ENCODE measurements around the gene PRPH.
A peak's percentile ranks its signal among the peaks of the same experiment; 100 is the strongest.

Gene PRPH

DNA sequence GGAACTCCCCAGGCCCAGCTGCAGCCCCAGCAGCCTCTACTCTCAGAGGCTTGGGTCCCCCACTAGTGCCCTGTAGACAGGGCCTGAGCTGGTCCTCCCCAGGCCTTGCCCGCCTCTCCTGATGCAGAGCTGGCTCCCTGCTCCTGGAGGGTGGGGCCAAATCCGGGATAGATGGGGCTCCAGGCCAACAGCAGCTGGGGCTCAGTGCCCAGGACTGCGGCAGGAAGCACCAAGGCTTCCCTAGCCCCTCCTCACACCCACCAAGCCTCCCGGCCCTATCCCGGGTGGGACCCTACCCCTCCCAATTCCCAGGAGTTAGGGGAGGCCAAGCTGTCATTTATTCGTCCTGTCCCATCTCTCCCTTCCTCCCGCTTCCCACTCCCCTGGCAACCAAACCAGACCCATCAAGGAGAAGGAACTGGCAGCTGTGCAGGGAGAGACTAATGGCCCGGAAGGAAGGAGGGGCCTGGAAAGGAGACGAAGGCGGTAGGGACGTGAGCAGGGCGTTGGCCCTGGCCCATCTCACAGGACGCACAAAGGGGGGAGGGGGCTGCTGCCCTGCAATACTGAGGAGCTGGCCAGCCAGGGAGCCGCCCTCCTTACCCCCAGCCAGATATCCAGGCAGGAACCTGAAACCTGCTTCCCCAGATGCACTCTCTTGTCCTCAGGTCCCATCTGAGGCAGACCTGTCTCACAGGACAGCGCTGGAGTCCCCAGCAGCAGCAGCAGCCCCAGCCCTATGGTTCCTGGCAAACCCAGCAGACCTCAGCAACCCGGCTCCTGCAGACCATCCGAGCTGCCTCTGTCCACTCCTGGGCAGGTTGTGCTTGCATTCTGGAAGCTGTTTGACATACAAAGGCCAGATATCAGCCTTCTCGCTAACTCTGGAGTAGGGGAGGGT lies 1.6 kb upstream of the PRPH start:
- ChIA-PET CTCF (interaction anchor here (0.8 to 3.0 kb wide), 11 partner anchors 9 to 220 kb away, joined by 3 to 12 read pairs (median 4); partner anchors contain the start of genes C1QL4 and DNAJC22), POLR2A (interaction anchor here (0.9 to 2.9 kb wide), 7 partner anchors 29 to 163 kb away, joined by 3 to 15 read pairs (median 6); partner anchors contain the start of genes DNAJC22, SPATS2, TROAP and TUBA1B)
- DNase-seq (ENCODE audit: extremely low spot score), result no peak
- TF ChIP-seq HDGF (IDR thresholded peaks at IDR 0.05; ENCODE audit: borderline replicate concordance) (no peak), FOXA1 (IDR thresholded peaks at IDR 0.05) (no peak), ZNF384 (IDR thresholded peaks at IDR 0.05) (no peak), ELF4 (IDR thresholded peaks at IDR 0.05) (no peak)

DNA sequence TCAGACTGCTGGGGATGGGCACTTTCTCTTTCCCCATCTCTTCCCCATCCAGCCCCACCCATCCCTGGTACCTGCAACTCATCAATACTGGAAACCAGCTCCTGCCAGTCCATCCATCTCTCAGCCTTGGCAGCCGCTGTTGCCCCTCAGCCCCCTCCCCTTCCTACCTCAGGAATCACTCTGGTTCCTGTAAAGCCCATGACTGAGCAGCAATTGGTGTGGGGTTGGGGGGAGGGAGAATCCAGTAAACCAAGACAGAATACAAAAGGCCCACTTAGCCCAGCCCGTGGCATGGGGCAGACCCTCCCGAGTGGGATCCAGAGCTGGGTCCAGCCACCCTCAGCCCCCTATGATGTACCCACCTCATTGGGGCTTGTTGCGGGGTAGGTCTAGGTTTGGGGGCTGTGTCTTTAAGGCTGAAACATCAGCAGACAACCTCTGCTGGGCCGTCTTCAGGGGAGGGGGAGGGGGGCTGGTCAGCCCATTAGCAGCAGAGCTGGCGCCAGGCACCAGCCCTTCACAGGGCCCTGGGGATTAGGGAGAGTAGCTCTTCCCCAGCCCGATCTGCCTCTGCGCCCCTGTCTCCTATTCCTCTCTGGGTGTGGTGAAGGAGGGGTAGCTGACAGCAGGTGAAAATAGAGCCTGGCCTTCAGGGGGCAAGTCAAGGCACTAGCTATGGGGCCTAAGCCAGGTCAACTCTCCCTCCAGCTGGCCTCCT lies 702 bp upstream of the PRPH start:
- TF ChIP-seq FOXK2 (IDR thresholded peaks at IDR 0.05) (no peak), TARDBP (IDR thresholded peaks at IDR 0.05) (no peak), BHLHE40 (IDR thresholded peaks at IDR 0.05; ENCODE audit: borderline replicate concordance) (no peak), FOXA1 (IDR thresholded peaks at IDR 0.05) (no peak), FOXM1 (IDR thresholded peaks at IDR 0.05; ENCODE audit: borderline replicate concordance) (no peak), HDGF (IDR thresholded peaks at IDR 0.05; ENCODE audit: borderline replicate concordance) (no peak), ELF4 (IDR thresholded peaks at IDR 0.05) (no peak), L3MBTL2 (conservative IDR thresholded peaks at IDR 0.05) (no peak), SUZ12 (IDR thresholded peaks at IDR 0.05) (no peak), NFRKB (IDR thresholded peaks at IDR 0.05) (no peak), SP1 (IDR thresholded peaks at IDR 0.05) (no peak), LEF1 (IDR thresholded peaks at IDR 0.05; ENCODE audit: borderline replicate concordance) (no peak), CTBP1 (IDR thresholded peaks at IDR 0.05; ENCODE audit: borderline replicate concordance) (no peak), ARNT (IDR thresholded peaks at IDR 0.05) (no peak), ZNF384 (IDR thresholded peaks at IDR 0.05) (no peak)
- TF ChIP-seq, protein P1, sequence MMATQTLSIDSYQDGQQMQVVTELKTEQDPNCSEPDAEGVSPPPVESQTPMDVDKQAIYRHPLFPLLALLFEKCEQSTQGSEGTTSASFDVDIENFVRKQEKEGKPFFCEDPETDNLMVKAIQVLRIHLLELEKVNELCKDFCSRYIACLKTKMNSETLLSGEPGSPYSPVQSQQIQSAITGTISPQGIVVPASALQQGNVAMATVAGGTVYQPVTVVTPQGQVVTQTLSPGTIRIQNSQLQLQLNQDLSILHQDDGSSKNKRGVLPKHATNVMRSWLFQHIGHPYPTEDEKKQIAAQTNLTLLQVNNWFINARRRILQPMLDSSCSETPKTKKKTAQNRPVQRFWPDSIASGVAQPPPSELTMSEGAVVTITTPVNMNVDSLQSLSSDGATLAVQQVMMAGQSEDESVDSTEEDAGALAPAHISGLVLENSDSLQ (IDR thresholded peaks at IDR 0.05), result no peak
- CTCF ChIA-PET, result interaction anchor here (0.6 to 3.7 kb wide), 11 partner anchors 10 to 64 kb away, joined by 3 to 34 read pairs (median 8); partner anchors contain the start of gene TROAP
- no peak for DNase-seq (ENCODE audit: extremely low spot score)
- POLR2A ChIA-PET, result interaction anchor here (1.1 to 5.8 kb wide), 7 partner anchors 28 to 163 kb away, joined by 4 to 68 read pairs (median 9); partner anchors contain the start of genes SPATS2, TROAP and TUBA1B

DNA sequence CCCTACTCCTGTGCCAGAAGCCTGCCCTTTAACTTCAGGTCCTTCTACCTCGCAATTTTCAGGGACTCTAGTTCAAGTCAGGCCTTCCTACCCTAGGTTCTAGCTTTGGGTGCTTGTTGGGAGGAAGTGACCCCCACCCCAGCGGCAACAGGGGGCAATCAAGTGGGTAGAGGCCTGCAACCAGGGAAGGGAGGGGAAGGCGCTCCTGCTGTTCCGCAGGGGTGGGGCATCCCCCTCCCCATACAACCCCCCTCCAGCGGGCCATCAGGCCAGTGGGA lies 204 bp upstream of the PRPH start:
- POLR2A ChIA-PET, result interaction anchor here (1.1 to 5.8 kb wide), 6 partner anchors 28 to 164 kb away, joined by 4 to 68 read pairs (median 8); partner anchors contain the start of genes SPATS2, TROAP and TUBA1B
- DNase-seq (ENCODE audit: extremely low spot score), result no peak
- CTCF ChIA-PET, result interaction anchor here (0.6 to 3.7 kb wide), 9 partner anchors 9 to 442 kb away, joined by 3 to 34 read pairs (median 3); partner anchors contain the start of gene TROAP
- TF ChIP-seq CTBP1 (IDR thresholded peaks at IDR 0.05; ENCODE audit: borderline replicate concordance), result no peak
- TF ChIP-seq ZNF384 (IDR thresholded peaks at IDR 0.05), result no peak
- no peak for TF ChIP-seq FOXM1 (IDR thresholded peaks at IDR 0.05; ENCODE audit: borderline replicate concordance)
- TF ChIP-seq L3MBTL2 (conservative IDR thresholded peaks at IDR 0.05), result no peak

DNA sequence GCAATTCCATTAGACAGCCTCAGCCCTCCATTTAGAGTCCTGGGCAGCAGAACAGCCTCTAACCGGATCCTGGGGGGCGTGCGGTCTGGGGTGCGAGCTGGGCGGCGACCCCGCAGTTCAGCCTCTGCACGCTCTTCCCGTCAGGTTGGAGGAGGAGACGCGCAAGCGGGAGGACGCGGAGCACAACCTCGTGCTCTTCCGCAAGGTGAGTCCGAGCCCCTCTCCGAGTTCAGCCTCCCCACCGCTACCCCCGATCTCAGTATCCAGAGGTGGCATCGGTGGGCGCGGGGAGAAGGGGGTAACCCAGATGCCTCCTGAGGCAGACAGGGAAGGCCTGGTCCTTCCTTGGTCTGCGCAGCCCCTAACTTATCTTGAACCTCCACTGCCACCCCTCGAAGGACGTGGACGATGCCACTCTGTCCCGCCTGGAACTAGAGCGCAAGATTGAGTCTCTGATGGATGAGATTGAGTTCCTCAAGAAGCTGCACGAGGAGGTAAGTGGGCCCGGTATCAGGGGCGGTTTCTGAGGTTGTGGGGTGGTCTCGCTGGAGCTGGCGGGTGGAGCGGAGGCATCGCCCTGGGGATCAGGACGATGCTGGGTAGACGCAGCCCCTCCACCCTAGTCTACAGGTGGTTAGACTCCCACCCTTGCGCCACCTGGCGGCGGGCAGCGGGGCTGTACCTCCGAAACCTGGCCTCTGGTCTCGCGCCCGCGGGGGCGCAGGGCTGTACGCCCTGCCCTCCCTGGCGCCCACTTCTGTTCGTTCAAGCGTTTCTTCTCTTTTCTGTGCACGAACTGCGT lies 1.3 kb downstream of the PRPH start:
- POLR2A ChIA-PET, result interaction anchor here (1.3 to 5.8 kb wide), 5 partner anchors 8 to 71 kb away, joined by 3 to 68 read pairs (median 10); partner anchors contain the start of genes SPATS2 and TROAP
- TF ChIP-seq LEF1 (IDR thresholded peaks at IDR 0.05; ENCODE audit: borderline replicate concordance), result no peak
- TF ChIP-seq CTBP1 (IDR thresholded peaks at IDR 0.05; ENCODE audit: borderline replicate concordance), result peak; percentile 50
- CTCF ChIA-PET, result interaction anchor here (0.8 to 3.7 kb wide), 11 partner anchors 8 to 62 kb away, joined by 3 to 34 read pairs (median 6); partner anchors contain the start of genes DNAJC22 and TROAP
- peak; percentile 88 for DNase-seq (ENCODE audit: extremely low spot score)

DNA sequence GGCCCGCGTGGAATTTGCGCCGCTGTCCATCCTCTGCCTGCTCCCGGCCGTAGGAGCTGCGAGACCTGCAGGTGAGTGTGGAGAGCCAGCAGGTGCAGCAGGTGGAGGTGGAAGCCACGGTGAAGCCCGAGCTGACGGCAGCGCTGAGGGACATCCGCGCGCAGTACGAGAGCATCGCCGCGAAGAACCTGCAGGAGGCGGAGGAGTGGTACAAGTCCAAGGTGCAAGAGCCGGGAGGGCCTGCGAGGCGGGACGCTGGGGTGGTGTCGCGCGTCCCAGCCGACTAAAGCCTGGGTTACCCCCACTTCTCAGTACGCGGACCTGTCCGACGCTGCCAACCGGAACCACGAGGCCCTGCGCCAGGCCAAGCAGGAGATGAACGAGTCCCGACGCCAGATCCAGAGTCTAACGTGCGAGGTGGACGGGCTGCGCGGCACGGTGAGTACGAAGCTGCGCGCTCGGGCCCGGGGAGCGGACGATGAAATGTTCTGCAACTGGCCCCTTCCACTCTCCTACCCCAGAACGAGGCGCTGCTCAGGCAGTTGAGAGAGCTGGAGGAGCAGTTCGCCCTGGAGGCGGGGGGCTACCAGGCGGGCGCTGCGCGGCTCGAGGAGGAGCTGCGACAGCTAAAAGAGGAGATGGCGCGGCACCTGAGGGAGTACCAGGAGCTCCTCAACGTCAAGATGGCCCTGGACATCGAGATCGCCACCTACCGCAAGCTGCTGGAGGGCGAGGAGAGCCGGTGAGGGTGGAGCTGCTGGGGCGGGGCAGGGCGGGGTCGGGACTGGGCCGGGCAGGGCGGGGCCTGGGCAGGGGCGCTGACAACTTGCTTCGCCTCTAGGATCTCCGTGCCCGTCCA lies 2.1 kb downstream of the PRPH start:
- POLR2A ChIA-PET, result interaction anchor here (0.6 to 5.8 kb wide), 10 partner anchors 8 to 109 kb away, joined by 3 to 68 read pairs (median 5); partner anchors contain the start of genes DNAJC22, SPATS2 and TROAP
- DNase-seq (ENCODE audit: extremely low spot score), result peak; percentile 83

DNA sequence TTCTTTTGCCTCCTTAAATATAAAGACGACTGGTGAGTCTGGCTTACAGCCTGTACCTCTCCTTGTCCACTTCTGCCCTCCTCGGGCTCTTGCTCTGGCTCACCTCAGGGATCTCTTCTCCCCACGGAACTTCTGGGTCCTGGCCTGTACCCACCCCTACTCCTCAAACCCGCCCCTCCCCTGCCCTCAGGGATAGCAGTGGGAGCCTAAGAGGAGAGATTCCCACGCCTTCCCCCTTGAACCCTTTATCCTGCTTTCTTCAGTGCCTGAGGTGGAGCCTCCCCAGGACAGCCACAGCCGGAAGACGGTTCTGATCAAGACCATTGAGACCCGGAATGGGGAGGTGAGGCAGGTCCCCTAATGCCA lies 2.7 kb downstream of the PRPH start:
- POLR2A ChIA-PET, result interaction anchor here (0.6 to 5.8 kb wide), 10 partner anchors 9 to 110 kb away, joined by 3 to 68 read pairs (median 5); partner anchors contain the start of genes DNAJC22, SPATS2 and TROAP
- DNase-seq (ENCODE audit: extremely low spot score), result no peak
- TF ChIP-seq BHLHE40 (IDR thresholded peaks at IDR 0.05; ENCODE audit: borderline replicate concordance) (no peak), FOXK2 (IDR thresholded peaks at IDR 0.05) (no peak), TARDBP (IDR thresholded peaks at IDR 0.05) (no peak), CTBP1 (IDR thresholded peaks at IDR 0.05; ENCODE audit: borderline replicate concordance) (no peak), ARNT (IDR thresholded peaks at IDR 0.05) (no peak), L3MBTL2 (conservative IDR thresholded peaks at IDR 0.05) (no peak), ZNF384 (IDR thresholded peaks at IDR 0.05) (no peak), FOXM1 (IDR thresholded peaks at IDR 0.05; ENCODE audit: borderline replicate concordance) (no peak), SUZ12 (IDR thresholded peaks at IDR 0.05) (no peak), HDGF (IDR thresholded peaks at IDR 0.05; ENCODE audit: borderline replicate concordance) (no peak), LEF1 (IDR thresholded peaks at IDR 0.05; ENCODE audit: borderline replicate concordance) (no peak), FOXA1 (IDR thresholded peaks at IDR 0.05) (no peak), SP1 (IDR thresholded peaks at IDR 0.05) (no peak), ELF4 (IDR thresholded peaks at IDR 0.05) (no peak), NFRKB (IDR thresholded peaks at IDR 0.05) (no peak)
- TF ChIP-seq, protein P1 (IDR thresholded peaks at IDR 0.05), result no peak
- CTCF ChIA-PET, result interaction anchor here (0.5 to 3.7 kb wide), 13 partner anchors 10 to 561 kb away, joined by 3 to 34 read pairs (median 6); partner anchors contain the start of gene TROAP

More for the DNA sequence above, 2.1 kb downstream of the PRPH start:
- CTCF ChIA-PET, result interaction anchor here (0.5 to 3.7 kb wide), 15 partner anchors 9 to 560 kb away, joined by 3 to 34 read pairs (median 5); partner anchors contain the start of gene TROAP
- peak; percentile 83 for TF ChIP-seq L3MBTL2 (conservative IDR thresholded peaks at IDR 0.05)
- no peak for TF ChIP-seq ELF4 (IDR thresholded peaks at IDR 0.05)
